Activated naive CD4-positive, alpha-beta T cell treated with anti-CD3 and anti-CD28 coated beads for 36 hours (primary cell): ENCODE data around the gene ZMYND10. TPM values are rescaled to one million over a fixed set of nuclear protein-coding genes. Genes with fewer than 3 reads are reported as not detected.
A peak's percentile ranks its signal among the peaks of the same experiment; 100 is the strongest.

Experiments used
- CTCF ChIA-PET: fragments of 350-600 bp; sonication (Branson Sonifier 250); formaldehyde crosslinking; loops from one replicate; lab custom pipeline; 2021; ENCODE audit warnings: antibody characterized with exemption; lab: Charles Lee
- DNase-seq: peaks from one replicate; pipeline ENCODE4 v3.0.0-alpha.2; 2020
- H3K27ac Mint-ChIP-seq: one replicate; pipeline ENCODE4 v1.8.0; 2021; ENCODE audit warnings: mild to moderate bottlenecking, mixed read lengths
- H3K27me3 Mint-ChIP-seq: one replicate; pipeline ENCODE4 v1.8.0; 2021; ENCODE audit warnings: low read depth, mixed read lengths
- H3K36me3 Mint-ChIP-seq: one replicate; pipeline ENCODE4 v1.8.0; 2021; ENCODE audit warnings: low read depth, mixed read lengths
- H3K4me1 Mint-ChIP-seq: one replicate; pipeline ENCODE4 v1.8.0; 2021; ENCODE audit warnings: low read depth, mixed read lengths
- H3K4me3 Mint-ChIP-seq: one replicate; pipeline ENCODE4 v1.8.0; 2021; ENCODE audit warnings: mild to moderate bottlenecking, moderate library complexity, mixed read lengths
- H3K9me3 Mint-ChIP-seq: one replicate; pipeline ENCODE4 v1.8.0; 2021; ENCODE audit warnings: mixed read lengths
- intact Hi-C: fragments of 100-400 bp; cut with micrococcal nuclease; formaldehyde crosslinking; loops from one replicate; pipeline ENCODE4 v1.15.1; 2023
- total RNA-seq, 2 experiments: library from RNA; stranded (reverse); gene quantifications; one replicate each; pipeline ENCODE4 v1.2.3, GENCODE V29; 2021

The ZMYND10 gene
- total RNA-seq, 2 experiments from 2014 or later = 0.54 to 0.57 TPM

DNA sequence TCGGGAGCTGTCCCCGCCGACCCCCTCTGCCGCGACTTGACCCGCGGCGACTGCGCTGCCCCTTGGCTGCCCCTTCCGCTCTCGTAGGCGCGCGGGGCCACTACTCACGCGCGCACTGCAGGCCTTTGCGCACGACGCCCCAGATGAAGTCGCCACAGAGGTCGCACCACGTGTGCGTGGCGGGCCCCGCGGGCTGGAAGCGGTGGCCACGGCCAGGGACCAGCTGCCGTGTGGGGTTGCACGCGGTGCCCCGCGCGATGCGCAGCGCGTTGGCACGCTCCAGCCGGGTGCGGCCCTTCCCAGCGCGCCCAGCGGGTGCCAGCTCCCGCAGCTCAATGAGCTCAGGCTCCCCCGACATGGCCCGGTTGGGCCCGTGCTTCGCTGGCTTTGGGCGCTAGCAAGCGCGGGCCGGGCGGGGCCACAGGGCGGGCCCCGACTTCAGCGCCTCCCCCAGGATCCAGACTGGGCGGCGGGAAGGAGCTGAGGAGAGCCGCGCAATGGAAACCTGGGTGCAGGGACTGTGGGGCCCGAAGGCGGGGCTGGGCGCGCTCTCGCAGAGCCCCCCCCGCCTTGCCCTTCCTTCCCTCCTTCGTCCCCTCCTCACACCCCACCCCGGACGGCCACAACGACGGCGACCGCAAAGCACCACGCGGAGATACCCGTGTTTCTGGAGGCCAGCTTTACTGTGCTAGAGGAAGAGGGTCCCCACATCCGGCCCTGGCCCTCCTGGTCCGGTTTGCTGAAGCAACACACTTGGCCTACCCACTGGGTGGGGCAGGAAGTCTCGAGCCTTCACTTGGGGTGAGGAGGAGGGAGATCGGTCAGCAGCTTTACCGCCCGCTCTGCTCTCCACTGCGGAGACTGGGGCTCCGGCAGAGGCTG lies 4.8 kb downstream of the ZMYND10 start, which contains the start of gene RASSF1:
Gene RASSF1, minus strand, starts transcription at position 389 of the 882 bp plus-strand sequence. Its CDS starts 31 bp downstream, at position 358.
- Mint-ChIP-seq H3K4me1 (peaks cover 40% of the 10 kb centered on the region), H3K27me3 (no peaks in the 10 kb centered on the region), H3K27ac (peak within 1 kb of the TSS; percentile 86), H3K9me3 (no peaks in the 10 kb centered on the region), H3K4me3 (peak within 1 kb of the TSS; percentile 94), H3K36me3 (peaks cover 27% of the 10 kb centered on the region)
- CTCF ChIA-PET = interaction anchor here (0.9 to 1.3 kb wide), 3 partner anchors 9 to 69 kb away, joined by 3 to 6 read pairs (median 3); partner anchors contain the start of genes CYB561D2, HYAL3, NAA80 and NPRL2
- intact Hi-C loops = no loop called here
- peak; percentile 69 for DNase-seq

DNA sequence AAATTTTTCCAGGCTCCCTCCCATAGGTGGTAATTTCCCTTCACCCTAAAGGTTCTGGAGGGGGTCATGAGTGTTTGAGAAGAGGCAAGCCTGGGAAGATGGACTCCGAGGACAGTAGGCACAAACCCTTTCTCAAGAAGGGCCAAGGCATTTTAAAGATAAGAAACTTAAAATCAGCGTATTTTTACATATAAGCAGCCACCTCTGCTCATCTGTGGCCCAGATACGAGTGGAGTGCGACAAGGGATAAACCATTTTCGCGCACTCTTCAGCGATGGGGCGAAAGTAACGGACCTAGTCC lies 5.4 kb downstream of the ZMYND10 start:
- no peaks in the 10 kb centered on the region for H3K27me3 Mint-ChIP-seq
- H3K9me3 Mint-ChIP-seq = no peaks in the 10 kb centered on the region
- no peak for DNase-seq
- intact Hi-C loops = no loop called here
- CTCF ChIA-PET = interaction anchor here (0.9 to 1.3 kb wide), 3 partner anchors 10 to 68 kb away, joined by 3 to 6 read pairs (median 3); partner anchors contain the start of genes CYB561D2, HYAL3, NAA80 and NPRL2
- peaks cover 33% of the 10 kb centered on the region for H3K36me3 Mint-ChIP-seq
- H3K4me3 Mint-ChIP-seq = peak overlapping the region; percentile 94
- peaks cover 42% of the 10 kb centered on the region for H3K4me1 Mint-ChIP-seq
- peak overlapping the region; percentile 86 for H3K27ac Mint-ChIP-seq

DNA sequence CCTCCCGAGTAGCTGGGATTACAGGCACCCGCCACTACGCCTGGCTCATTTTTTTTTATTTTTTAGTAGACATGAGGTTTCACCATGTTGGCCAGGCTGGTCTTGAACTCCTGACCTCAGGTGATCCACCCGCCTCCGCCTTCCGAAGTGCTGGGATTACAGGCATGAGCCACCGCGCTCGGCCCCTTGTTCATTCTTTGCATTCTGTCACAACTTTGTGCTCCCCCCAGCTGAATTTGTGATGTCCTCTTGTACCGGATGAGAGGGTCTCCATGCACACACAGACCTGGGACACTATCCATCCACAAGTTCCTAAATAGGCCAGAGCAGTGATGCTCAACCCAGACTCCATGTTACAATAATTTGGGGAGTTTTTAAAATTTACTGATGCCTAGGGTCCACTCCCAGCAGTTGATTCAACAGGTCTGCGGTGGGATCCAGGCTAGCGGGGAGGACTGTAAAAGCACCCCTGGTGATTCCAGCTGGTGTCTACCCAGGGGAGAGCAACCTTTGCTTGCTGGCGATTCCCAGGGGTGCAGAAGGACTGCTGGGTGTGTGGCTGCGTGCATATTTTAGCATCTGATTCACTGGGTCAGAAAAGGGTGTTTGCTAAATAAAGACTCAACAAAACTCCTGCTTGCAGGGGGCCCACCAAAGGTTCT lies 5.9 kb downstream of the ZMYND10 start:
- H3K36me3 Mint-ChIP-seq = peaks cover 36% of the 10 kb centered on the region
- peak overlapping the region; percentile 86 for H3K27ac Mint-ChIP-seq
- intact Hi-C loops = loop anchor here (2.0 to 5.0 kb wide), 2 partner anchors 103 to 252 kb away; partner anchors contain the start of genes GNAI2 and RBM5
- DNase-seq = no peak
- H3K27me3 Mint-ChIP-seq = no peaks in the 10 kb centered on the region
- peaks cover 43% of the 10 kb centered on the region for H3K4me1 Mint-ChIP-seq
- CTCF ChIA-PET = interaction anchor here (0.6 to 4.2 kb wide), 4 partner anchors 9 to 277 kb away, joined by 3 to 31 read pairs (median 8); partner anchors contain the start of genes CYB561D2, HYAL2 and NPRL2
- H3K4me3 Mint-ChIP-seq = peak overlapping the region; percentile 94
- no peaks in the 10 kb centered on the region for H3K9me3 Mint-ChIP-seq

DNA sequence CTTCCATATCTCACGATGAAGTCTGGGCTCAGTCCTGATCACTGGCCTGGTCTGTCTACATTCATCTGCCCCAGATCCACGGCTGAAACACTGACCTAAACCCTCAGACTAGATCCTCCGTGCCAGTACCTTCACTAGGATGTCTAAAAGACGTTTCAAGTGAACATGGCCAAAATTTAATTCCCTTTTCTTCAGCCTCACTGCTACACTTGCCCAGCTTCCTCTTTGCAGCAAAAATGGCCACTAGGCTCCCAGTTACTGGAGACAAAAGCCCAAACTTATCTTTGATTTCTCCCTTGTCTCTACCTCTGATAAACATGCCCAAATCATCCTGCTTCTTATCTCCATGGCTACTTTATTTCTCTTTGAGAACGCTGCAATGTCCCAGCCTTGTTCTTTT lies 6.6 kb downstream of the ZMYND10 start:
- H3K9me3 Mint-ChIP-seq = no peaks in the 10 kb centered on the region
- H3K36me3 Mint-ChIP-seq = peaks cover 40% of the 10 kb centered on the region
- H3K4me1 Mint-ChIP-seq = peaks cover 49% of the 10 kb centered on the region
- H3K4me3 Mint-ChIP-seq = peak overlapping the region; percentile 94
- no peaks in the 10 kb centered on the region for H3K27me3 Mint-ChIP-seq
- H3K27ac Mint-ChIP-seq = peak overlapping the region; percentile 94
- CTCF ChIA-PET = interaction anchor here (0.6 to 4.2 kb wide), 5 partner anchors 8 to 277 kb away, joined by 3 to 31 read pairs (median 6); partner anchors contain the start of genes CYB561D2, HYAL2 and NPRL2
- DNase-seq = no peak
- intact Hi-C loops = loop anchor here (2.0 to 5.0 kb wide), 2 partner anchors 102 to 252 kb away; partner anchors contain the start of genes GNAI2 and RBM5

DNA sequence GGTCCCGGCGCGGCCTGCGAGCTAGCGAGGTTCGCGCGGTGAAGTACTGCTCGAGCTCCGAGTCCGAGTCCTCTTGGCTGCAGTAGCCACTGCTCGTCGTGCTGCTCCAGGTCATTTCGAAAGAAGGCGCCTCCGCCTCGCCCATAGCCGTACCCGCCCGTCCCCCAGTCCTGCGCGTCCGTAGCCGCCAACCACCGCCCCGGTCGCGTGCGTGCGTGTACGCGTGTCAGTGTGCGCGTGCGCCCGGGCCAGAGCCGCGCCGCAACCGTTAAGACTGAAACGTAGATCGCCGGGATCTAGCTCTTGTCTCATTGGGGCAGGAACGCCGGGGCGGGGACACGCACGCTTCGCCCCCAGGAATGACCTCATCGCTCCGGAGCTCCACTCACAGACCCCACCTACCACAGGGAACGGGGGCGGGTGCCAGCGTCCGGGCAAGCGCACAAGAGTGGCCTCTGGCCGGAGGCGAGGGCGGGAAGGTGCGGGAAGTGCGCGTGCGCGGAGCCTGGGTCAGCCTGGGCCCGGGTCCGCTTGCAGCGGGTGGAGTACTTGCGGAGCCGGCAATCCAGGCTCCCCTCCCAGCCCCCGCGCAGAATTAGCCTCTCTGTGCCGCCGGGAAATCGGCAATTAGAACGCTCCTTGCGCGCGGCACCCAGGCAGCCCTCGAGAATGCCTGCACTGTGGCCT lies 8.2 kb downstream of the ZMYND10 start:
- Mint-ChIP-seq H3K27ac (peak overlapping the region; percentile 94), H3K27me3 (no peaks in the 10 kb centered on the region), H3K4me1 (peaks cover 57% of the 10 kb centered on the region), H3K9me3 (no peaks in the 10 kb centered on the region), H3K36me3 (peaks cover 44% of the 10 kb centered on the region), H3K4me3 (peak overlapping the region; percentile 94)
- CTCF ChIA-PET = interaction anchor here (0.9 to 4.2 kb wide), 8 partner anchors 8 to 143 kb away, joined by 3 to 31 read pairs (median 6); partner anchors contain the start of genes CYB561D2, HYAL2, HYAL3 and NAA80
- DNase-seq = peak; percentile 99
- intact Hi-C loops = loop anchor here (1.0 to 5.0 kb wide), 7 partner anchors 9 to 275 kb away; partner anchors contain the start of genes CYB561D2, HYAL3, IFRD2 and NAA80

DNA sequence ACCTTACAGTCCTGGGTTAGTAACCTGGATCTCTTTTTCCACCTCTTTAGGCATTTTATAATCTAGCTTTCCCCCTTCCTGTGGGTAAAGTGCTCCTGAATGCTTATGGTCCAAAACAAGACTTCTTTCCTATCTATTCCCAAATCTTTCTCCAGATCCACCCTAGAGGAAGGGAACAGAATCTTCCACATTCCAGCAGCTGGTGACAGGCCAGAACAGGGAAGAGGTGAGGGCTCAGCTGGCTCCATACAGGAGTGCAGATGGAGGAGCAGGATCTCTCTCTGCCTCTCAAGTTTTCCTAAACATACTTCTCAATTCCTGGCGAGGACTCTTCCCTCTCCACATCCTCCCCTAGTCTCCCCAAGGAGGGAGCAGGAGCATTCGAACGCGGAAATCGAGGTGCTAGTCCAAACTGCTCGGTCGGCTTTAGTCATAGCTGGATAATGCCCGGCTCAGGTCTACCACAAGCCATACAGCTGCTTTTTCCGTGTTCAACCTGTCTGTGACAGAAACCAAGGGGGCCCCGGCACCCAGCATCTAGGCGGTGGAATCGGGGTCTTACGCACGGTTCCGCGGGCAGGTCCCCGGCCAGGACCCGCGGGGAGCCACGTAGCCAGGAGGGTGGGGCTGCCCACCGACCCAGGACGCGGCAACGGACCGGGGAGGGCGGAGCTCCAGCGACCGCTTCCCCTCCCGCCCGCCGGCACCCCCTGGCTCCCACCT lies 8.9 kb downstream of the ZMYND10 start:
- peak overlapping the region; percentile 94 for H3K4me3 Mint-ChIP-seq
- peaks cover 57% of the 10 kb centered on the region for H3K4me1 Mint-ChIP-seq
- CTCF ChIA-PET = interaction anchor here (0.9 to 4.2 kb wide), 7 partner anchors 8 to 142 kb away, joined by 4 to 31 read pairs (median 6); partner anchors contain the start of genes CYB561D2, HYAL2, HYAL3 and NAA80
- peak; percentile 64 for DNase-seq
- no peaks in the 10 kb centered on the region for H3K9me3 Mint-ChIP-seq
- peaks cover 47% of the 10 kb centered on the region for H3K36me3 Mint-ChIP-seq
- peak overlapping the region; percentile 95 for H3K27ac Mint-ChIP-seq
- H3K27me3 Mint-ChIP-seq = no peaks in the 10 kb centered on the region
- intact Hi-C loops = loop anchor here (1.0 to 5.0 kb wide), 7 partner anchors 8 to 276 kb away; partner anchors contain the start of genes CYB561D2, HYAL3, IFRD2 and NAA80

DNA sequence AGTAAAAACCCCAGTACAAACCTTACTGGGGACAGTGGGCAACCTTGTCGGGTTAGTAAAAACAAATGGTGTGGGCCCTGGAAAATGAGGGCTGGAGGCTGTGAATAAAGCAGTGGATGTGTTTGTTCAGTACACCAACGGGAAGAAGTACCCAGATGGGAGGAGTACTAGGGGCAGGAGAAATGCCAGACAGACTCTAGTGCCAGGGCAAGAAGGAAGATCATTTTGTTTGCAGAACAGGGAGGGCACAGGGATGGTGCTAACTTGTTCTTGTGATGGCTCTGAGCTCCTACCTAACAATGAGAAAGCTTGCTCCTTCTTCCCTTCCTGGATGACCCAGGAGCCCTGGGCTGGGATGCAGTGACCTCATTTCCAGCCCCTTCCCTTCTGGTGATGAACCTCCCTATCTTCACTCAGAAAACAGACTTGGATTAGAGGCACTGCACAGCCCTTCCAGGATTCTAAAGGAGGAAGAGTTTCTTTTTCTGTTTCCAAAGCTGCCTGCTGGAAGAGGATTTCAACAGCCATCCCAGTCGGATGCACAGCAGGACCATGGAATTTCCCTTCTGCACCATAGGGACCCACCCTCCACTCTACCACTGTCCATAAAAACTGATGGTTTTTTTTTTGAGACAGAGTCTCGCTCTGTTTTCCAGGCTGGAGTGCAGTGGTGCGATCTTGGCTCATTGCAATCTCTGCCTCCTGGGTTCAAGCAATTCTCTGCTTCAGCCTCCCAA lies 11.0 kb downstream of the ZMYND10 start:
- Mint-ChIP-seq H3K4me1 (peaks cover 44% of the 10 kb centered on the region), H3K36me3 (peaks cover 50% of the 10 kb centered on the region)
- intact Hi-C loops = loop anchor here (5.0 kb wide), 1 partner anchor 247 kb away; the partner anchor contains the start of gene RBM5

DNA sequence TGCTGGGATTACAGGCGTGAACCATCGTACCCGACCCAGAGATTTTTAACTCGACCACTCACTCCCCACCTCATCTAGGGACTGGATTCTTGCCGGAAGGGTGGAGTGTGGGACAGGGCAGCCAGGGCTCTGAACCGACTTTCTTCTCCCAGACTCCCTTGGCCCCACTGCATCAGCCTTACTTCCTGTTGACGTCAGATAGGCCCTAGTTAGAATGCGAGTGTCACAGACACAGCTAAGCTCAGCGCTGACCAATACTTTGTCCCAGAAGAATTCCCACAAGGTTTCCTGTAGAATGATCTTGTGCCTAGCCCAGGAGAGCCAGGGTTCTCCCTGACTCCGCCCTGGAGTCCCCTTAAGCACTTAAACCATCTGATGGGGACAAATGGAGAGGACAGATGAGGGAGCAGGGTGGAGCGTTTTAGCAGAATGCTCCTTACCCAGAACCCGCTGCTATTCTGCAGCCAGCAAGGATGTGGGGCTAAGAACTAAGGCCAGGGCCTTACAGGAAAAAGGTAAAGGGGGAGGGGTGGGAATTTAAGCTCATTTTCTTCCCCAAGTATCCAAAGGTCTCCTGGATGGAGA lies 11.7 kb downstream of the ZMYND10 start:
- Mint-ChIP-seq H3K27ac (peak overlapping the region; percentile 87), H3K27me3 (no peaks in the 10 kb centered on the region), H3K4me1 (peaks cover 38% of the 10 kb centered on the region), H3K4me3 (peak overlapping the region; percentile 41), H3K9me3 (no peaks in the 10 kb centered on the region), H3K36me3 (peaks cover 48% of the 10 kb centered on the region)
- CTCF ChIA-PET = interaction anchor here (0.7 to 2.8 kb wide), 3 partner anchors 10 to 482 kb away, joined by 3 to 16 read pairs (median 3); partner anchors contain the start of gene HYAL2
- DNase-seq = no peak
- intact Hi-C loops = no loop called here

More for the DNA sequence above, 11.0 kb downstream of the ZMYND10 start:
- no peaks in the 10 kb centered on the region for H3K27me3 Mint-ChIP-seq
- no peak for DNase-seq
- CTCF ChIA-PET = interaction anchor here (0.6 to 2.8 kb wide), 2 partner anchors 11 to 76 kb away, joined by 3 to 16 read pairs; partner anchors contain the start of gene HYAL2
- H3K27ac Mint-ChIP-seq = peak overlapping the region; percentile 87
- H3K4me3 Mint-ChIP-seq = peak overlapping the region; percentile 32
- H3K9me3 Mint-ChIP-seq = no peaks in the 10 kb centered on the region

DNA sequence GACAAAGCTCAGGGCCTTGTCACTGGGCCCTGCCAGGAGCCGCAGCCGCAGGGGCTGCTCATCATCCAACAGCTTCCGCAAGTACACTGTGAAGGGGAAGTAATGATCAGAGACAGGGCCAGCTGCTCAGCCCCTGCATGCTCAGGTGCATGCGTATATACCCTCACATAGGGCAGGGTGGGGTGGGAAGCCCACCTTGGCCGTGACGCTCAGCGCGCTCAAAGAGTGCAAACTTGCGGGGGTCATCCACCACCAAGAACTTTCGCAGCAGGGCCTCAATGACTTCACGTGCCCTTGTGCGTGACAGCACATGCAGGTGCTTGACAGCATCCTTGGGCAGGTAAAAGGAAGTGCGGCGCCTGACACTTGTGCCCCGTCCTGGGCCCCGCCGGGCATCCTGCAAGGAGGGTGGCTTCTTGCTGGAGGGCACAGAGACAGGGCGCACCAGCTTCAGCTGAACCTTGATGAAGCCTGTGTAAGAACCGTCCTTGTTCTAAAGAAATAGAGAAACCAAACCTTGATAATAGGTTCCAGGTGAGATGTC lies 14.1 kb downstream of the ZMYND10 start:
- peaks cover 36% of the 10 kb centered on the region for H3K36me3 Mint-ChIP-seq
- H3K27ac Mint-ChIP-seq = peak overlapping the region; percentile 24
- H3K27me3 Mint-ChIP-seq = no peaks in the 10 kb centered on the region
- no peak for DNase-seq
- intact Hi-C loops = no loop called here
- H3K4me3 Mint-ChIP-seq = no peak overlapping the region
- H3K9me3 Mint-ChIP-seq = no peaks in the 10 kb centered on the region
- CTCF ChIA-PET = interaction anchor here (1.0 kb wide), 1 partner anchor 11 kb away, joined by 3 read pairs; no protein-coding TSS in a partner anchor
- H3K4me1 Mint-ChIP-seq = peaks cover 36% of the 10 kb centered on the region

DNA sequence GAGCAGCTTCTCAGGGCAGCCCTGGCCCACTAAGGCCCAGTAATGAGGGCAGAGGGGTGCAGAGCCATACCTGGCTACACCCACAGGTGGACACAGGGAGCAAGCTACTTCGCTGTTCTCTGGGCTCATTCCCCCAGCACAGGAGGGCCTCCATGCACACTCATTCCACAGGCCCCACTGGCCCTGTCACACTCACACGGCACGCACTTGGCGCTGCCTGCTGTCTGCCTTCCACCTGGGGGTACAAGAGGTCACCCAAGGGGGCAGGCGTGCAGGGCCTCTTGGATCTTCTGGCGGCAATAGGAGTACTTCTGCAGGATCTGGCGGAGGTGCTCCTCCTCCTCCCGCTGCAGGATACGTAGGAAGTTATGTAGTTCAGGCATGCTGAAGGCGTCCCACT lies 15.2 kb downstream of the ZMYND10 start:
- peaks cover 29% of the 10 kb centered on the region for H3K4me1 Mint-ChIP-seq
- H3K36me3 Mint-ChIP-seq = peaks cover 26% of the 10 kb centered on the region
- H3K9me3 Mint-ChIP-seq = no peaks in the 10 kb centered on the region
- H3K4me3 Mint-ChIP-seq = no peak overlapping the region
- DNase-seq = no peak
- intact Hi-C loops = no loop called here
- H3K27ac Mint-ChIP-seq = no peak overlapping the region
- H3K27me3 Mint-ChIP-seq = no peaks in the 10 kb centered on the region
- CTCF ChIA-PET = interaction anchor here (0.6 kb wide), 1 partner anchor 9 kb away, joined by 3 read pairs; no protein-coding TSS in a partner anchor
